Neural progenitor cell (in vitro differentiated cells): Measurements from ENCODE around the gene FZD10. TPM values are rescaled to one million over a fixed set of nuclear protein-coding genes. Genes with fewer than 3 reads are reported as not detected.
A peak's percentile ranks its signal among the peaks of the same experiment; 100 is the strongest.

Source experiments
- DNase-seq: peaks from one replicate; pipeline ENCODE4 v3.0.0-alpha.2; 2016; ENCODE audit warnings: low spot score
- H2AFZ ChIP-seq: fragments of 200-600 bp; sonication (generic); replicated peaks from 2 replicates; pipeline ENCODE4 v1.6.1; 2016; ENCODE audit warnings: antibody characterized with exemption
- H3F3A ChIP-seq: fragments of 200-600 bp; sonication (generic); 2 replicates; pipeline ENCODE4 v1.6.1; 2016; ENCODE audit warnings: antibody characterized with exemption, low read depth
- H3K27ac ChIP-seq: fragments of 200-600 bp; sonication (generic); 2 replicates; pipeline ENCODE4 v1.5.1; 2016; ENCODE audit warnings: mild to moderate bottlenecking
- H3K27me3 ChIP-seq: fragments of 200-600 bp; sonication (generic); 2 replicates; pipeline ENCODE4 v1.6.1; 2016; ENCODE audit warnings: mild to moderate bottlenecking, moderate library complexity
- H3K36me3 ChIP-seq: fragments of 200-600 bp; sonication (generic); 2 replicates; pipeline ENCODE4 v1.5.1; 2016
- H3K4me1 ChIP-seq: fragments of 200-600 bp; sonication (generic); 2 replicates; pipeline ENCODE4 v1.6.1; 2016; ENCODE audit warnings: mixed run types
- H3K4me2 ChIP-seq: fragments of 200-600 bp; sonication (generic); 2 replicates; pipeline ENCODE4 v1.6.1; 2016
- H3K4me3 ChIP-seq: fragments of 200-600 bp; sonication (generic); 2 replicates; pipeline ENCODE4 v1.5.1; 2016
- H3K79me2 ChIP-seq: fragments of 200-600 bp; sonication (generic); 2 replicates; pipeline ENCODE4 v1.6.1; 2016; ENCODE audit warnings: low read depth
- H3K9ac ChIP-seq: fragments of 200-600 bp; sonication (generic); 2 replicates; pipeline ENCODE4 v1.6.1; 2016
- H3K9me3 ChIP-seq: fragments of 200-600 bp; sonication (generic); 2 replicates; pipeline ENCODE4 v1.5.1; 2016; ENCODE audit warnings: low read depth
- H4K20me1 ChIP-seq: fragments of 200-600 bp; sonication (generic); 2 replicates; pipeline ENCODE4 v1.6.1; 2016; ENCODE audit warnings: low read depth
- H3K27ac Mint-ChIP-seq: 3 replicates; pipeline ENCODE4 v1.8.0; 2021; ENCODE audit warnings: mixed read lengths
- H3K27me3 Mint-ChIP-seq: 2 replicates; pipeline ENCODE4 v1.8.0; 2022; ENCODE audit warnings: low read depth, mild to moderate bottlenecking, inconsistent platforms, moderate library complexity, mixed read lengths; ENCODE audit not compliant: insufficient read depth
- H3K36me3 Mint-ChIP-seq: 3 replicates; pipeline ENCODE4 v1.8.0; 2021; ENCODE audit warnings: mixed read lengths
- H3K4me1 Mint-ChIP-seq: 3 replicates; pipeline ENCODE4 v1.8.0; 2021; ENCODE audit warnings: mixed read lengths
- H3K4me3 Mint-ChIP-seq: 3 replicates; pipeline ENCODE4 v1.8.0; 2021; ENCODE audit warnings: mild to moderate bottlenecking, moderate library complexity, mixed read lengths
- H3K9me3 Mint-ChIP-seq: 3 replicates; pipeline ENCODE4 v1.8.0; 2020; ENCODE audit warnings: mixed read lengths
- CTCF ChIP-seq: fragments of 200-600 bp; sonication (generic); IDR thresholded peaks from 2 replicates; pipeline ENCODE4 v1.5.1; 2017; ENCODE audit warnings: antibody characterized with exemption, mild to moderate bottlenecking
- EZH2 ChIP-seq: fragments of 200-600 bp; sonication (generic); IDR thresholded peaks from 2 replicates; pipeline ENCODE4 v1.6.1; 2017; ENCODE audit warnings: antibody characterized with exemption, mild to moderate bottlenecking, moderate library complexity
- EZH2phosphoT487 ChIP-seq: fragments of 200-600 bp; sonication (generic); IDR thresholded peaks from 2 replicates; pipeline ENCODE4 v1.6.1; 2017; ENCODE audit warnings: antibody characterized with exemption
- total RNA-seq: library from RNA; depleted of rRNA; stranded (reverse); fragments of >200 nt; gene quantifications from 2 replicates; pipeline ENCODE4 v1.2.3, GENCODE V29; 2015; ENCODE audit warnings: low replicate concordance

The FZD10 gene
- total RNA-seq, 1 donor from 2014 or later, result 0.11 TPM

- Histone ChIP-seq H3K36me3 (no peaks in the 10 kb centered on the region), H2AFZ (no peak overlapping the region), H3K4me3 (no peak overlapping the region), H3K4me2 (no peak overlapping the region), H3K27me3 (peaks cover 45% of the 10 kb centered on the region), H3K9me3 (no peaks in the 10 kb centered on the region), H3K4me1 (no peaks in the 10 kb centered on the region), H3F3A (no peaks in the 10 kb centered on the region), H3K9ac (no peak overlapping the region), H3K79me2 (no peaks in the 10 kb centered on the region), H3K27ac (no peak overlapping the region), H4K20me1 (no peaks in the 10 kb centered on the region)
- peaks cover 16% of the 10 kb centered on the region for H3K4me1 Mint-ChIP-seq
- H3K4me3 Mint-ChIP-seq, result no peak overlapping the region
- no peak overlapping the region for H3K27ac Mint-ChIP-seq
- peaks cover 3% of the 10 kb centered on the region for H3K36me3 Mint-ChIP-seq
- no peak for DNase-seq
- H3K9me3 Mint-ChIP-seq, result peaks cover 22% of the 10 kb centered on the region
- no peak for TF ChIP-seq EZH2phosphoT487
- peaks cover 2% of the 10 kb centered on the region for H3K27me3 Mint-ChIP-seq
Observed at GRCh38 chr12:130200445-130200844, 38.2 kb downstream of the FZD10 start.

DNA sequence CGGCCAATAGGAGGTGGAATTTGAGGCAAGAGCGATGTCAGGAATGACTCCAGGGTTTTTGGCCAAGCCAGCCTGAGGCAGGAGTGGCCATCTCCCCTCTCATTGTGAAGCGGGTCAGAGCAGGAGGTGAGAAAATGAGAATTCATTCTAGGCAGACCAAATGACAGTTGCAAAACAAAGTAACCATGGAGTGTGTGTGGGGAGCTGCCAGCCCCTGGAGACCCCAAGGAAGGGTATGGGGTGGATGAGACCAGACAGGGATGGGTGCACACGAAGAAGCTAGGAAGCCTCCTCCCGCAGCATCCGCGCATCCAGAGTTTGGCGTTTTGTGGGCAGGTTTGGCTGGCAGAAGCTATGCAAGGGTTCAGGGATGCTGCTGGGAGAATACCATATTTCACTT lies 38.8 kb downstream of the FZD10 start:
- H3K27me3 Mint-ChIP-seq, result peaks cover 4% of the 10 kb centered on the region
- no peak overlapping the region for H3K27ac Mint-ChIP-seq
- peaks cover 12% of the 10 kb centered on the region for H3K4me1 Mint-ChIP-seq
- H3K9ac ChIP-seq, result no peak overlapping the region
- peaks cover 22% of the 10 kb centered on the region for H3K9me3 Mint-ChIP-seq
- DNase-seq, result no peak
- H3K4me3 ChIP-seq, result no peak overlapping the region
- no peaks in the 10 kb centered on the region for H3K36me3 ChIP-seq
- H3K4me3 Mint-ChIP-seq, result no peak overlapping the region
- H3K27ac ChIP-seq, result no peak overlapping the region
- no peaks in the 10 kb centered on the region for H3K4me1 ChIP-seq
- no peaks in the 10 kb centered on the region for H3K79me2 ChIP-seq
- TF ChIP-seq EZH2, result no peak
- no peak for TF ChIP-seq CTCF
- TF ChIP-seq EZH2phosphoT487, result no peak
- H3K4me2 ChIP-seq, result no peak overlapping the region
- H3F3A ChIP-seq, result no peaks in the 10 kb centered on the region
- no peaks in the 10 kb centered on the region for H4K20me1 ChIP-seq
- no peak overlapping the region for H2AFZ ChIP-seq
- H3K9me3 ChIP-seq, result no peaks in the 10 kb centered on the region
- peaks cover 3% of the 10 kb centered on the region for H3K36me3 Mint-ChIP-seq
- peaks cover 39% of the 10 kb centered on the region for H3K27me3 ChIP-seq

GRCh38 chr12:130202201-130202600 lies 39.9 kb downstream of the FZD10 start:
- H3K9ac ChIP-seq, result no peak overlapping the region
- no peak overlapping the region for H2AFZ ChIP-seq
- H3K36me3 ChIP-seq, result no peaks in the 10 kb centered on the region
- DNase-seq, result no peak
- H4K20me1 ChIP-seq, result no peaks in the 10 kb centered on the region
- Mint-ChIP-seq H3K9me3 (peaks cover 28% of the 10 kb centered on the region), H3K4me1 (peaks cover 12% of the 10 kb centered on the region), H3K4me3 (no peak overlapping the region), H3K27ac (peak overlapping the region; percentile 48), H3K27me3 (peaks cover 9% of the 10 kb centered on the region), H3K36me3 (peaks cover 3% of the 10 kb centered on the region)
- H3K4me2 ChIP-seq, result no peak overlapping the region
- no peaks in the 10 kb centered on the region for H3K79me2 ChIP-seq
- no peaks in the 10 kb centered on the region for H3K4me1 ChIP-seq
- H3K9me3 ChIP-seq, result no peaks in the 10 kb centered on the region
- TF ChIP-seq EZH2phosphoT487, result no peak
- TF ChIP-seq EZH2, result no peak
- TF ChIP-seq CTCF, result no peak
- no peaks in the 10 kb centered on the region for H3F3A ChIP-seq
- no peak overlapping the region for H3K27ac ChIP-seq
- peaks cover 28% of the 10 kb centered on the region for H3K27me3 ChIP-seq
- H3K4me3 ChIP-seq, result no peak overlapping the region

- no peak overlapping the region for H2AFZ ChIP-seq
- H3K36me3 ChIP-seq, result no peaks in the 10 kb centered on the region
- no peak overlapping the region for H3K9ac ChIP-seq
- Mint-ChIP-seq H3K4me3 (no peak overlapping the region), H3K27me3 (peaks cover 10% of the 10 kb centered on the region), H3K27ac (no peak overlapping the region), H3K36me3 (peaks cover 3% of the 10 kb centered on the region), H3K9me3 (peaks cover 30% of the 10 kb centered on the region), H3K4me1 (peaks cover 12% of the 10 kb centered on the region)
- H3K79me2 ChIP-seq, result no peaks in the 10 kb centered on the region
- DNase-seq, result no peak
- no peaks in the 10 kb centered on the region for H3K9me3 ChIP-seq
- no peaks in the 10 kb centered on the region for H4K20me1 ChIP-seq
- no peak for TF ChIP-seq CTCF
- TF ChIP-seq EZH2phosphoT487, result no peak
- no peak for TF ChIP-seq EZH2
- H3F3A ChIP-seq, result no peaks in the 10 kb centered on the region
- H3K27me3 ChIP-seq, result peaks cover 23% of the 10 kb centered on the region
- H3K4me3 ChIP-seq, result no peak overlapping the region
- no peaks in the 10 kb centered on the region for H3K4me1 ChIP-seq
- no peak overlapping the region for H3K27ac ChIP-seq
- H3K4me2 ChIP-seq, result no peak overlapping the region
Observed at GRCh38 chr12:130203151-130203550, 40.9 kb downstream of the FZD10 start.
